A673 (cell line): ENCODE measurements around the gene CYFIP2. TPM values are rescaled to one million over a fixed set of nuclear protein-coding genes. Genes with fewer than 3 reads are reported as not detected.

Experiments used
- BruUV-seq: library from RNA; stranded (reverse); fragments of 400-500 nt; replicated peaks from 2 replicates; lab custom pipeline; 2021; lab: Mats Ljungman, UMichigan
- CTCF ChIA-PET: fragments of 300-600 bp; sonication (Branson Sonifier 250); formaldehyde crosslinking; loops from one replicate; lab custom pipeline; 2022; ENCODE audit warnings: antibody characterized with exemption; lab: Charles Lee
- POLR2A ChIA-PET: fragments of 300-600 bp; sonication (Branson Sonifier 250); formaldehyde crosslinking; loops from one replicate; lab custom pipeline; 2022; ENCODE audit warnings: antibody characterized with exemption; ENCODE audit not compliant: low non-redundant PET; lab: Charles Lee
- DNase-seq: peaks from one replicate; pipeline ENCODE4 v3.0.0-alpha.2; 2015; ENCODE audit warnings: low spot score
- H3K27ac ChIP-seq: fragments of 200-600 bp; sonication (generic); 2 replicates; pipeline ENCODE4 v1.5.1; 2016; ENCODE audit warnings: mixed run types, low read depth, mild to moderate bottlenecking, mixed read lengths, antibody characterized with exemption, low read length; ENCODE audit not compliant: poor library complexity, severe bottlenecking
- H3K27me3 ChIP-seq: fragments of 200-600 bp; sonication (generic); replicated peaks from 2 replicates; pipeline ENCODE4 v1.6.1; 2017; ENCODE audit warnings: mixed run types, low read depth, mild to moderate bottlenecking, mixed read lengths, antibody characterized with exemption, low read length; ENCODE audit not compliant: insufficient read depth, poor library complexity
- H3K36me3 ChIP-seq: fragments of 200-600 bp; sonication (generic); 2 replicates; pipeline ENCODE4 v1.6.1; 2016; ENCODE audit warnings: mixed run types, mild to moderate bottlenecking, mixed read lengths, antibody characterized with exemption, low read length; ENCODE audit not compliant: insufficient read depth, poor library complexity, severe bottlenecking
- H3K4me1 ChIP-seq: fragments of 200-600 bp; sonication (generic); 2 replicates; pipeline ENCODE4 v1.6.1; 2017; ENCODE audit warnings: mixed run types, mild to moderate bottlenecking, mixed read lengths, antibody characterized with exemption, low read length; ENCODE audit not compliant: insufficient read depth, poor library complexity, severe bottlenecking
- H3K4me3 ChIP-seq: fragments of 200-600 bp; sonication (generic); 2 replicates; pipeline ENCODE4 v1.5.1; 2016; ENCODE audit warnings: low read depth, mixed run types, mild to moderate bottlenecking, mixed read lengths, low read length; ENCODE audit not compliant: poor library complexity, severe bottlenecking
- H3K9me3 ChIP-seq: fragments of 200-600 bp; sonication (generic); 2 replicates; pipeline ENCODE4 v1.6.1; 2016; ENCODE audit warnings: mixed run types, low read depth, mild to moderate bottlenecking, mixed read lengths, antibody characterized with exemption, low read length; ENCODE audit not compliant: poor library complexity, severe bottlenecking
- CTCF ChIP-seq: fragments of 300-800, 200-600 bp; sonication (generic); conservative IDR thresholded peaks from 2 replicates; pipeline ENCODE4 v1.5.1; 2017; ENCODE audit warnings: low read depth, mild to moderate bottlenecking, antibody characterized with exemption, low read length, moderate library complexity, mixed read lengths
- EZH2 ChIP-seq: fragments of 200-600 bp; sonication (generic); IDR thresholded peaks from 2 replicates; pipeline ENCODE4 v1.6.1; 2017; ENCODE audit warnings: borderline replicate concordance, low read depth, mild to moderate bottlenecking, mixed read lengths, antibody characterized with exemption, low read length; ENCODE audit not compliant: poor library complexity, severe bottlenecking
- intact Hi-C: fragments of 100-400 bp; cut with micrococcal nuclease; formaldehyde crosslinking; loops from one replicate; pipeline ENCODE4 v1.10.0; 2022; ENCODE audit not compliant: unreplicated experiment
- total RNA-seq: library from RNA; stranded (reverse); gene quantifications from 2 replicates; pipeline ENCODE4 v1.2.3, GENCODE V29; 2021

The CYFIP2 gene
- total RNA-seq, 1 experiment from 2014 or later: 17.2 TPM

GRCh38 chr5:157282150-157282549 is 16.2 kb downstream of the CYFIP2 start:
- no peak overlapping the region for H3K27ac ChIP-seq
- intact Hi-C loops: no loop called here
- DNase-seq: no peak
- H3K4me1 ChIP-seq: no peaks in the 10 kb centered on the region
- H3K27me3 ChIP-seq: no peaks in the 10 kb centered on the region
- H3K4me3 ChIP-seq: no peak overlapping the region
- BruUV-seq: no TSS peak
- ChIA-PET CTCF (no interaction called here), POLR2A (no interaction called here)
- TF ChIP-seq CTCF (no peak), EZH2 (no peak)
- no peaks in the 10 kb centered on the region for H3K9me3 ChIP-seq
- no peaks in the 10 kb centered on the region for H3K36me3 ChIP-seq

- ChIA-PET CTCF (no interaction called here), POLR2A (interaction anchor here (0.7 kb wide), 1 partner anchor 24 kb away, joined by 4 read pairs; no protein-coding TSS in a partner anchor)
- Histone ChIP-seq H3K27ac (no peak overlapping the region), H3K4me1 (no peaks in the 10 kb centered on the region), H3K27me3 (no peaks in the 10 kb centered on the region), H3K36me3 (no peaks in the 10 kb centered on the region), H3K9me3 (no peaks in the 10 kb centered on the region), H3K4me3 (no peak overlapping the region)
- DNase-seq: no peak
- TF ChIP-seq EZH2: no peak
- no peak for TF ChIP-seq CTCF
- BruUV-seq: no TSS peak
- intact Hi-C loops: no loop called here
Observed at GRCh38 chr5:157283434-157283833, 17.5 kb downstream of the CYFIP2 start.

- Histone ChIP-seq H3K4me1 (no peaks in the 10 kb centered on the region), H3K36me3 (no peaks in the 10 kb centered on the region), H3K9me3 (no peaks in the 10 kb centered on the region), H3K4me3 (no peak overlapping the region), H3K27ac (no peak overlapping the region), H3K27me3 (no peaks in the 10 kb centered on the region)
- ChIA-PET POLR2A (no interaction called here), CTCF (no interaction called here)
- BruUV-seq: no TSS peak
- no peak for TF ChIP-seq CTCF
- TF ChIP-seq EZH2: no peak
- no peak for DNase-seq
- intact Hi-C loops: no loop called here
Observed at GRCh38 chr5:157284458-157285212, 18.7 kb downstream of the CYFIP2 start.
